ENCODE measurements around the gene KIF9. TPM values are rescaled to one million over a fixed set of nuclear protein-coding genes. Genes with fewer than 3 reads are reported as not detected.

Gene KIF9
- total RNA-seq, 6 donors from 2014 or later: 4.7 to 27.0 (median 11.3) TPM

DNA sequence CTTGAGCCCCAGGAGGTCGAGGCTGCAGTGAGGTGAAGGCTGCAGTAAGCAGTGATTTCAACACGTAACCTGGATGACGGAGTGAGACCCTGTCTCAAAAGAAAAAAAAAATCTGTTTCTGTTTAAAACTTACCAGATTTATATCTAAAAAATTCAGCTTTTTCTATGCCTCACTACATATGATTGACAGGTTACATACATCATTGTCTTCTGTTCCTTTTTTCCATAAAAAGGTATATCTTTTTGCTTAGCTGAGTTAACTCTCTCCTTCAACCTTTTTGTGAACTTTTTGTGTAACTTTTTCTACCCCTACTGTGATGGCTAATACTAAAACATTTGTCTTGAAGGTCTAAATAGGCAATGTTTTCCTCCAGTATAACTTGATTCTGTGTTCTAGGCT, 80.1 kb downstream of the KIF9 start:
- Histone ChIP-seq H3K4me1 (no peaks in the 10 kb centered on the region), H3K4me3 (no peak overlapping the region), H3K9me3 (no peaks in the 10 kb centered on the region), H3K27me3 (no peaks in the 10 kb centered on the region), H3K36me3 (no peaks in the 10 kb centered on the region), H3K27ac (no peak overlapping the region)
- DNase-seq (no peak), ATAC-seq (ENCODE audit: low FRiP score in 2 of 2) (no peak)
- 89 to 94% methylated on average over 3 of the region's 3 CpGs for WGBS, 2 donors
- TF ChIP-seq, protein P1, sequence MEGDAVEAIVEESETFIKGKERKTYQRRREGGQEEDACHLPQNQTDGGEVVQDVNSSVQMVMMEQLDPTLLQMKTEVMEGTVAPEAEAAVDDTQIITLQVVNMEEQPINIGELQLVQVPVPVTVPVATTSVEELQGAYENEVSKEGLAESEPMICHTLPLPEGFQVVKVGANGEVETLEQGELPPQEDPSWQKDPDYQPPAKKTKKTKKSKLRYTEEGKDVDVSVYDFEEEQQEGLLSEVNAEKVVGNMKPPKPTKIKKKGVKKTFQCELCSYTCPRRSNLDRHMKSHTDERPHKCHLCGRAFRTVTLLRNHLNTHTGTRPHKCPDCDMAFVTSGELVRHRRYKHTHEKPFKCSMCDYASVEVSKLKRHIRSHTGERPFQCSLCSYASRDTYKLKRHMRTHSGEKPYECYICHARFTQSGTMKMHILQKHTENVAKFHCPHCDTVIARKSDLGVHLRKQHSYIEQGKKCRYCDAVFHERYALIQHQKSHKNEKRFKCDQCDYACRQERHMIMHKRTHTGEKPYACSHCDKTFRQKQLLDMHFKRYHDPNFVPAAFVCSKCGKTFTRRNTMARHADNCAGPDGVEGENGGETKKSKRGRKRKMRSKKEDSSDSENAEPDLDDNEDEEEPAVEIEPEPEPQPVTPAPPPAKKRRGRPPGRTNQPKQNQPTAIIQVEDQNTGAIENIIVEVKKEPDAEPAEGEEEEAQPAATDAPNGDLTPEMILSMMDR (IDR thresholded peaks at IDR 0.05): no peak
- no peak for TF ChIP-seq EP300 (IDR thresholded peaks at IDR 0.05)
- TF ChIP-seq POLR2A (IDR thresholded peaks at IDR 0.05): no peak
- TF ChIP-seq POLR2AphosphoS5 (IDR thresholded peaks at IDR 0.05): no peak

DNA sequence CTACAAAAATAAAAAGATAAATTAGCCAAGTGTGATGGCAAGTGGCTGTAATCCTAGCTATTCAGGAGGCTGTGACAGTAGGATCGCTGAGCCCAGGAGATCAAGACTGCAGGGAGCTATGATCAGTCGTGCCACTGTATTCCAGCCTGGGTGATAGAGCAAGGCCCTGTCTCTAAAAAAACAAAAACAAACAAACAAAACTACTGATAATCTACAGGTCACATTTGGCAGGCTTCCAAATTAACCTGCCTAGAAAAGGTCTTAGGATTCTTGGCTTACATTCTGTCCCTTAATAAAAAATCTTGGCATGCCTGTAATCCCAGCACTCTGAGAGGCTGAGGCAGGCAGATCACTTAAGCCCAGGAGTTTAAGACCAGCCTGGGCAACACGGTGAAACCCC, 85.3 kb downstream of the KIF9 start:
- TF ChIP-seq POLR2A (IDR thresholded peaks at IDR 0.05) (no peak), EP300 (IDR thresholded peaks at IDR 0.05) (no peak), POLR2AphosphoS5 (IDR thresholded peaks at IDR 0.05) (no peak)
- TF ChIP-seq, protein P1 (IDR thresholded peaks at IDR 0.05): no peak
- no peak for ATAC-seq (ENCODE audit: low FRiP score in 2 of 2)
- Histone ChIP-seq H3K4me3 (no peak overlapping the region), H3K4me1 (no peaks in the 10 kb centered on the region), H3K9me3 (no peaks in the 10 kb centered on the region), H3K36me3 (no peaks in the 10 kb centered on the region), H3K27ac (no peak overlapping the region), H3K27me3 (no peaks in the 10 kb centered on the region)
- WGBS, 2 donors: 73 to 78% methylated on average over 2 to 3 of the region's 3 CpGs
- no peak for DNase-seq

DNA sequence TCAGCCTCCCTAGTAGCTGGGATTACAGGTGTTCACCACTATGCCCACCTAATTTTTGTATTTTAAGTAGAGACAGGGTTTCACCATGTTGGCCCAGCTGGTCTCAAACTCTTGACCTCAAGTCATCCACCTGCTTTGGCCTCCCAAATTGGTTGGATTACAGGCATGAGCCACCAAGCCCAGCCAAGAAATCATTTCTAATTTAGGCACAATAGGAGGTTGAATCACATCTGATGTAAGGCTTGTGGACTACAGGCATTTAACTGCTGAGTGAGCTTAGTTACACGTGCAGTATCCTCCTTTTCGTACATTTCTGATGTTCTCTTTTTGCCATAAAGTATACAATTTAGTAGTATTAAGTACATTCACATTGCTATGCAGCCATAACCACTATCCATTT, 87.6 kb downstream of the KIF9 start:
- no peak for DNase-seq
- 94 to 100% methylated on average over 2 of the region's 2 CpGs for WGBS, 2 donors

DNA sequence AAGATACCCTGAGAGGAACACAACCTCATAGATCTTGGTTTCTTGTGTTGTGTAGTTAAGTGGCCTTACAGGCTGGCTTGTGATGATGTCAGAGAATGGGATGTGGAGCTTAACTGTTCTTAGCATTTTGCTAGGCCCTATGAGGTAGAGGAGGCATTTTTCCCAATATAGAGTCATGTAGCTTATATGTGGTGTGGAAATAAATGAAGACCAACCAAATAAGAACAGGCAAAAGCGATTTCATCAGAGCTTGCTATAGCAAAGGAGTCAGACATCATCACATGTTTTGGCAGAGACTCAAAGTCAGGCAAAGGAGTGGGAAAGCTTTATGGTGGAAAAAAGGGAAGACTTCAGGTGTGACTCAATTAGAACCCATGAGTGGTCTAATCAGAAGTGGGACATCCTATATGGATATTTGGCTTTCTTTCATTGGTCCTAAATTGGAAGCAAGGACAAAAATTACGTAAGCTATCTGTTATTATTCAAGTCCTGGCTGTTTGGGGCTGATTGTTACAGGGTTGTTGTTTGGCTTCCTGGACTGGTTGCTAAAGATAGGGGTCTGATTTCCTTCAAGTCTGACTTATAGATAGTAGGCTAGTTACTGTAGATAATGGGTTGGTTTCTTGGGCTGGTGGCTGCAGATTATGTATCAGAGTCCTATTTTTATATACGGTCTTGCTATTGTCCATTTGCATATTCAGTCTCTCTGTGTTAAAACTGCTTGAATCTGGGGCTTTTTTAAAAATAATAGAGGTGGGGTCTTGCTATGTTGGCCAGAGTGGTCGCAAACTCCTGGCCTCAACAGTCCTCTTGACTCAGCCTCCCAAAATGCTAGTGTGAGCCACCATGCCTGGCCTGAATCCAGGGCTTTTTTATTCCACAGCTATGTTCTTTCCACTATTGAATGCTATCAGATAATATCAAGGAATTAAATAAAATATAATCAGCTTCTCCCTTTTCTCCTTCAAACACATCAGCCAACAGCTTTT, 88.4 kb downstream of the KIF9 start:
- no peaks in the 10 kb centered on the region for H3K27me3 ChIP-seq
- ATAC-seq (ENCODE audit: low FRiP score in 2 of 2) (no peak), DNase-seq (no peak)
- no peaks in the 10 kb centered on the region for H3K9me3 ChIP-seq
- TF ChIP-seq, protein P1 (IDR thresholded peaks at IDR 0.05): no peak
- TF ChIP-seq EP300 (IDR thresholded peaks at IDR 0.05): no peak
- no peak for TF ChIP-seq POLR2A (IDR thresholded peaks at IDR 0.05)
- no peak for TF ChIP-seq POLR2AphosphoS5 (IDR thresholded peaks at IDR 0.05)
- no peak overlapping the region for H3K4me3 ChIP-seq
- no peaks in the 10 kb centered on the region for H3K36me3 ChIP-seq
- 89 to 94% methylated on average over 4 of the region's 4 CpGs for WGBS, 2 donors
- no peaks in the 10 kb centered on the region for H3K4me1 ChIP-seq
- no peak overlapping the region for H3K27ac ChIP-seq

More for the DNA sequence above, 87.6 kb downstream of the KIF9 start:
- TF ChIP-seq POLR2A (IDR thresholded peaks at IDR 0.05) (no peak), POLR2AphosphoS5 (IDR thresholded peaks at IDR 0.05) (no peak), EP300 (IDR thresholded peaks at IDR 0.05) (no peak)
- TF ChIP-seq, protein P1 (IDR thresholded peaks at IDR 0.05): no peak
- no peak for ATAC-seq (ENCODE audit: low FRiP score in 2 of 2)
- Histone ChIP-seq H3K9me3 (no peaks in the 10 kb centered on the region), H3K4me1 (no peaks in the 10 kb centered on the region), H3K4me3 (no peak overlapping the region), H3K27me3 (no peaks in the 10 kb centered on the region), H3K36me3 (no peaks in the 10 kb centered on the region), H3K27ac (no peak overlapping the region)
